SK-N-SH (cell line): ENCODE results near the gene GNB5. TPM values are rescaled to one million over a fixed set of nuclear protein-coding genes. Genes with fewer than 3 reads are reported as not detected.

Experiments
- CTCF ChIA-PET: fragments of 300-600, 350-600 bp; formaldehyde crosslinking; extraction: SDS; loops from one replicate; lab custom pipeline; 2021; lab: Yijun Ruan, JAX
- POLR2A ChIA-PET: fragments of 350-600 bp; sonication (Branson Sonifier 250); formaldehyde crosslinking; extraction: SDS; loops from one replicate; lab custom pipeline; 2020; ENCODE audit warnings: antibody characterized with exemption, inconsistent platforms; lab: Yijun Ruan, JAX
- DNase-seq: peaks from one replicate; pipeline ENCODE4 v3.0.0; 2012
- H2AFZ ChIP-seq: fragments of 200-600 bp; sonication (generic); 2 replicates; pipeline ENCODE4 v1.8.1; 2016; ENCODE audit warnings: antibody characterized with exemption, mild to moderate bottlenecking, low read depth
- H3F3A ChIP-seq: fragments of 200-600 bp; sonication (generic); replicated peaks from 2 replicates; pipeline ENCODE3; 2016; ENCODE audit warnings: antibody characterized with exemption, mild to moderate bottlenecking; ENCODE audit not compliant: insufficient read depth
- H3K27ac ChIP-seq, 2 experiments: fragments of 200-500 bp in 1 of 2; fragments of 200-600 bp in 1 of 2; sonication (Bioruptor generic) in 1 of 2; sonication (generic), shearing (Covaris generic) in 1 of 2; 2 replicates each; pipeline versions ENCODE4 v1.5.1 to v1.6.1; 2014 to 2016; ENCODE audit warnings: low read depth in 2 of 2, inconsistent platforms in 1 of 2, low read length in 1 of 2, mild to moderate bottlenecking in 1 of 2, mixed read lengths in 1 of 2
- H3K27me3 ChIP-seq: fragments of 200-600 bp; sonication (generic), shearing (Covaris generic); 2 replicates; pipeline ENCODE4 v1.6.1; 2016; ENCODE audit warnings: mixed run types; ENCODE audit not compliant: insufficient read depth
- H3K36me3 ChIP-seq, 2 experiments: fragments of 200-500 bp in 1 of 2; fragments of 200-600 bp in 1 of 2; sonication (Bioruptor generic) in 1 of 2; sonication (generic) in 1 of 2; replicated peaks in 1 of 2; 2 replicates each; pipeline versions ENCODE3 to v1.5.1; 2014 to 2016; ENCODE audit warnings: low read length in 1 of 2, mild to moderate bottlenecking in 1 of 2; ENCODE audit not compliant: insufficient read depth in 2 of 2, control insufficient read depth in 1 of 2
- H3K4me1 ChIP-seq, 2 experiments: fragments of 200-500 bp in 1 of 2; fragments of 200-600 bp in 1 of 2; sonication (Bioruptor generic) in 1 of 2; sonication (generic), shearing (Covaris generic) in 1 of 2; 2 replicates each; pipeline versions ENCODE4 v1.5.1 to v1.6.1; 2014 to 2016; ENCODE audit warnings: low read depth in 1 of 2, low read length in 1 of 2, mixed run types in 1 of 2; ENCODE audit not compliant: insufficient read depth in 2 of 2, control insufficient read depth in 1 of 2
- H3K4me2 ChIP-seq: fragments of 200-600 bp; sonication (generic), shearing (Covaris generic); 2 replicates; pipeline ENCODE4 v1.6.1; 2017; ENCODE audit warnings: mixed run types
- H3K4me3 ChIP-seq, 2 experiments: fragments of 200-500 bp in 1 of 2; fragments of 200-600 bp in 1 of 2; sonication (Bioruptor generic) in 1 of 2; sonication (generic), shearing (Covaris generic) in 1 of 2; 2 replicates each; pipeline versions ENCODE4 v1.5.1 to v1.8.1; 2014 to 2016; ENCODE audit warnings: low read depth in 2 of 2, inconsistent platforms in 1 of 2, low read length in 1 of 2, mild to moderate bottlenecking in 1 of 2, mixed read lengths in 1 of 2, moderate library complexity in 1 of 2
- H3K79me2 ChIP-seq: fragments of 200-600 bp; sonication (generic); 2 replicates; pipeline ENCODE4 v1.8.1; 2017; ENCODE audit warnings: mild to moderate bottlenecking; ENCODE audit not compliant: insufficient read depth
- H3K9ac ChIP-seq: fragments of 200-600 bp; sonication (generic); 2 replicates; pipeline ENCODE4 v1.6.1; 2017; ENCODE audit warnings: mixed run types
- H3K9me2 ChIP-seq: fragments of 200-600 bp; sonication (generic); 2 replicates; pipeline ENCODE4 v1.6.1; 2017; ENCODE audit warnings: mixed run types
- H3K9me3 ChIP-seq: fragments of 200-600 bp; sonication (generic); 2 replicates; pipeline ENCODE4 v1.6.1; 2017; ENCODE audit warnings: mixed run types, mild to moderate bottlenecking, moderate library complexity
- H4K20me1 ChIP-seq: fragments of 200-600 bp; sonication (generic); 2 replicates; pipeline ENCODE4 v1.6.1; 2017; ENCODE audit warnings: mild to moderate bottlenecking, mixed run types; ENCODE audit not compliant: insufficient read depth
- CHD2 ChIP-seq: fragments of 150-350 bp; IDR thresholded peaks from 2 replicates; pipeline ENCODE4 v1.6.1; 2018; ENCODE audit warnings: low read length; ENCODE audit not compliant: partially characterized antibody
- ELF1 ChIP-seq: IDR thresholded peaks from 2 replicates; pipeline ENCODE4 v1.4.0; 2012
- EP300 ChIP-seq, 2 experiments: IDR thresholded peaks; 2 replicates each; pipeline versions ENCODE4 v1.4.0 to v1.6.1; 2012; ENCODE audit warnings: borderline replicate concordance in 1 of 2, low read depth in 1 of 2, low read length in 1 of 2
- EZH2phosphoT487 ChIP-seq: fragments of 200-600 bp; sonication (generic); IDR thresholded peaks from 2 replicates; pipeline ENCODE4 v1.6.1; 2017; ENCODE audit warnings: low read depth, mixed run types, mild to moderate bottlenecking, antibody characterized with exemption, moderate library complexity, borderline replicate concordance
- FOXJ3 ChIP-seq: sonication (generic); formaldehyde crosslinking; IDR thresholded peaks from 2 replicates; pipeline ENCODE4 v1.5.1; 2020; ENCODE audit warnings: mild to moderate bottlenecking, missing genetic modification reagents
- GABPA ChIP-seq: IDR thresholded peaks from 2 replicates; pipeline ENCODE4 v1.4.0; 2012; ENCODE audit warnings: low read depth, mild to moderate bottlenecking
- GATA2 ChIP-seq: sonication (generic); formaldehyde crosslinking; IDR thresholded peaks from 2 replicates; pipeline ENCODE4 v1.5.0; 2020; ENCODE audit warnings: mild to moderate bottlenecking, missing genetic modification reagents
- MEF2A ChIP-seq: IDR thresholded peaks from 2 replicates; pipeline ENCODE4 v1.4.0; 2012; ENCODE audit warnings: low read depth, borderline replicate concordance
- NRF1 ChIP-seq: IDR thresholded peaks from 2 replicates; pipeline ENCODE4 v1.6.1; 2012; ENCODE audit warnings: low read depth, mild to moderate bottlenecking, low read length
- RCOR1 ChIP-seq: fragments of 150-350 bp; IDR thresholded peaks from 2 replicates; pipeline ENCODE4 v1.6.1; 2017; ENCODE audit warnings: antibody characterized with exemption, low read length
- RXRA ChIP-seq: IDR thresholded peaks from 2 replicates; pipeline ENCODE4 v1.4.0; 2012; ENCODE audit warnings: low read depth, mild to moderate bottlenecking, borderline replicate concordance
- SMC3 ChIP-seq: IDR thresholded peaks from 2 replicates; pipeline ENCODE4 v1.6.1; 2012; ENCODE audit warnings: low read depth, low read length, improper control_type of control experiment
- TAF1 ChIP-seq: IDR thresholded peaks from 2 replicates; pipeline ENCODE4 v1.6.1; 2012; ENCODE audit warnings: low read depth, mild to moderate bottlenecking, low read length, moderate library complexity, borderline replicate concordance
- TEAD4 ChIP-seq: IDR thresholded peaks from 2 replicates; pipeline ENCODE4 v1.4.0; 2012; ENCODE audit warnings: mild to moderate bottlenecking, borderline replicate concordance; ENCODE audit not compliant: insufficient read depth
- YY1 ChIP-seq: IDR thresholded peaks from 2 replicates; pipeline ENCODE4 v1.4.0; 2012; ENCODE audit warnings: low read depth, mild to moderate bottlenecking
- WGBS: methylation state at CpG from one replicate; pipeline ENCODE4 v1.1.6; 2017; ENCODE audit warnings: low lambda C conversion rate; 5-methylcytosine and 5-hydroxymethylcytosine counted together
- polyA plus RNA-seq, 3 experiments: library from polyadenylated mRNA; depleted of rRNA; stranded (reverse); fragments of >200 nt; gene quantifications; 2 replicates each; pipeline ENCODE4 v1.2.3, GENCODE V29; 2012
- TF ChIP-seq, protein P1 (sequence below): IDR thresholded peaks from 2 replicates; pipeline ENCODE4 v1.4.0; 2012; ENCODE audit warnings: low read depth, borderline replicate concordance
- TF ChIP-seq, protein P2 (sequence below): fragments of 150-350 bp; IDR thresholded peaks from 2 replicates; pipeline ENCODE4 v1.6.1; 2017; ENCODE audit warnings: antibody characterized with exemption, low read length, low read depth, borderline replicate concordance
- TF ChIP-seq, protein P3 (sequence below): fragments of 200-600 bp; sonication (generic); IDR thresholded peaks from 2 replicates; pipeline ENCODE4 v1.6.1; 2017; ENCODE audit warnings: antibody characterized with exemption, mild to moderate bottlenecking, moderate library complexity
- TF ChIP-seq, protein P4 (sequence below): IDR thresholded peaks from 2 replicates; pipeline ENCODE4 v1.4.0; 2012; ENCODE audit warnings: low read depth

Gene GNB5
- polyA plus RNA-seq, 1 of the 3 experiments (the other 2 are of a cell fraction) = 73.7 TPM

DNA sequence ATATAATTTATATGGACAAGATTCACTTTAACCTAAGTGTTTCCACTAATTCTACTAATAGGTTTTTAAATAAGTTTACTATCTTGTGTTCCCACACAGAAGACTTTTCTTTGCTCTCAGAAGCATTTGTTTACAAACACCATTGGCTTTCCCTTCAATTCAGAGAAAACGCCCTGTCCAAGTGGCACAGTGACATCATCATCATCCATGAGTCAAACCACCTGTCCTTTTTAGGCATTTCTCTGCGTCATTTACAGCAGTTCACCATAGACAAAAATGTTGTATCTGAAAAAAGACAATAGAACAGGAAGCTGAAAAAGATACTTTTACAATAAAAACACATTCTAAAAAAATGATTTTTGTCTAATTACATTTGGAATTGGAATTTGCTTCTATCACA lies 69.3 kb downstream of the GNB5 start:
- no peak overlapping the region for H3K9ac ChIP-seq
- TF ChIP-seq, protein P1, sequence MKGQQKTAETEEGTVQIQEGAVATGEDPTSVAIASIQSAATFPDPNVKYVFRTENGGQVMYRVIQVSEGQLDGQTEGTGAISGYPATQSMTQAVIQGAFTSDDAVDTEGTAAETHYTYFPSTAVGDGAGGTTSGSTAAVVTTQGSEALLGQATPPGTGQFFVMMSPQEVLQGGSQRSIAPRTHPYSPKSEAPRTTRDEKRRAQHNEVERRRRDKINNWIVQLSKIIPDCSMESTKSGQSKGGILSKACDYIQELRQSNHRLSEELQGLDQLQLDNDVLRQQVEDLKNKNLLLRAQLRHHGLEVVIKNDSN = no peak
- TF ChIP-seq TEAD4 (no peak), EZH2phosphoT487 (no peak), NRF1 (no peak), SMC3 (no peak), YY1 (no peak), RXRA (no peak), GATA2 (CRISPR knock-in tag) (no peak), FOXJ3 (CRISPR knock-in tag) (no peak)
- TF ChIP-seq, protein P2, sequence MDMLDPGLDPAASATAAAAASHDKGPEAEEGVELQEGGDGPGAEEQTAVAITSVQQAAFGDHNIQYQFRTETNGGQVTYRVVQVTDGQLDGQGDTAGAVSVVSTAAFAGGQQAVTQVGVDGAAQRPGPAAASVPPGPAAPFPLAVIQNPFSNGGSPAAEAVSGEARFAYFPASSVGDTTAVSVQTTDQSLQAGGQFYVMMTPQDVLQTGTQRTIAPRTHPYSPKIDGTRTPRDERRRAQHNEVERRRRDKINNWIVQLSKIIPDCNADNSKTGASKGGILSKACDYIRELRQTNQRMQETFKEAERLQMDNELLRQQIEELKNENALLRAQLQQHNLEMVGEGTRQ = no peak
- TF ChIP-seq, protein P3, sequence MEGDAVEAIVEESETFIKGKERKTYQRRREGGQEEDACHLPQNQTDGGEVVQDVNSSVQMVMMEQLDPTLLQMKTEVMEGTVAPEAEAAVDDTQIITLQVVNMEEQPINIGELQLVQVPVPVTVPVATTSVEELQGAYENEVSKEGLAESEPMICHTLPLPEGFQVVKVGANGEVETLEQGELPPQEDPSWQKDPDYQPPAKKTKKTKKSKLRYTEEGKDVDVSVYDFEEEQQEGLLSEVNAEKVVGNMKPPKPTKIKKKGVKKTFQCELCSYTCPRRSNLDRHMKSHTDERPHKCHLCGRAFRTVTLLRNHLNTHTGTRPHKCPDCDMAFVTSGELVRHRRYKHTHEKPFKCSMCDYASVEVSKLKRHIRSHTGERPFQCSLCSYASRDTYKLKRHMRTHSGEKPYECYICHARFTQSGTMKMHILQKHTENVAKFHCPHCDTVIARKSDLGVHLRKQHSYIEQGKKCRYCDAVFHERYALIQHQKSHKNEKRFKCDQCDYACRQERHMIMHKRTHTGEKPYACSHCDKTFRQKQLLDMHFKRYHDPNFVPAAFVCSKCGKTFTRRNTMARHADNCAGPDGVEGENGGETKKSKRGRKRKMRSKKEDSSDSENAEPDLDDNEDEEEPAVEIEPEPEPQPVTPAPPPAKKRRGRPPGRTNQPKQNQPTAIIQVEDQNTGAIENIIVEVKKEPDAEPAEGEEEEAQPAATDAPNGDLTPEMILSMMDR = no peak
- TF ChIP-seq, protein P4, sequence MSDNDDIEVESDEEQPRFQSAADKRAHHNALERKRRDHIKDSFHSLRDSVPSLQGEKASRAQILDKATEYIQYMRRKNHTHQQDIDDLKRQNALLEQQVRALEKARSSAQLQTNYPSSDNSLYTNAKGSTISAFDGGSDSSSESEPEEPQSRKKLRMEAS = no peak
- TF ChIP-seq, all 33 proteins: peak for 0
- 85% methylated on average over 2 of the region's 2 CpGs for WGBS
- no peak overlapping the region for H3K4me2 ChIP-seq
- no peaks in the 10 kb centered on the region for H4K20me1 ChIP-seq
- POLR2A ChIA-PET = no interaction called here
- no peak for DNase-seq
- H3K4me3 ChIP-seq = no peak overlapping the region
- no peaks in the 10 kb centered on the region for H3K9me3 ChIP-seq
- H3K9me2 ChIP-seq = no peaks in the 10 kb centered on the region
- no peak overlapping the region for H2AFZ ChIP-seq
- no peaks in the 10 kb centered on the region for H3K36me3 ChIP-seq
- H3K27ac ChIP-seq = no peak overlapping the region
- peaks cover 10% of the 10 kb centered on the region for H3F3A ChIP-seq
- peaks cover 3 to 8% of the 10 kb centered on the region in 2 experiments; a peak in 2 of 4 replicates for H3K4me1 ChIP-seq
- CTCF ChIA-PET = interaction anchor here (1.0 kb wide), 1 partner anchor 43 kb away, joined by 4 read pairs; no protein-coding TSS in a partner anchor
- H3K79me2 ChIP-seq = no peaks in the 10 kb centered on the region
- no peaks in the 10 kb centered on the region for H3K27me3 ChIP-seq

DNA sequence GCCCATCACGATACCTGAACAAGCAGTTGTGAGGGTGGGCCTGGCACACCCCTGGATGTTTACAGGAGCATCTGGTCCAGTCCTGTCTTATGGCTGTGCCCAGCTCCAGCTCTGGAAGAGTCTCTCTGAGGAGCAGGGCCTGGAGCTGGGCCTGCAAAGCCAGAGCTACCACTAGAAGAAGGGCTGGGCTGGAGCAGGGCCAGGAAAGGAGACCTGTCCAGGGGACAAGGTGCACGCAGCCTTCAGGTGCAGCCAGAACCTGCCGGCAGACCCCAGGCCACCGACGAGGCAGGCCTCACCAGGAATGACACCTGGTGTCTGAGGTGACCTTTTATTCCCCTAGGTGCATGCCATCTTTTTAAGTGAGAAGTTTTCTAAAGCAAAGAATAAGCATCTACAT lies 70.2 kb downstream of the GNB5 start:
- H3K27ac ChIP-seq = no peak overlapping the region
- peaks cover 4% of the 10 kb centered on the region for H3F3A ChIP-seq
- H3K4me2 ChIP-seq = no peak overlapping the region
- no peaks in the 10 kb centered on the region for H3K9me2 ChIP-seq
- ChIA-PET CTCF (interaction anchor here (0.7 to 2.3 kb wide), 3 partner anchors 18 to 607 kb away, joined by 3 to 8 read pairs (median 5); no protein-coding TSS in a partner anchor), POLR2A (no interaction called here)
- no peaks in the 10 kb centered on the region for H3K79me2 ChIP-seq
- 89% methylated on average over 5 of the region's 5 CpGs for WGBS
- H3K4me3 ChIP-seq = no peak overlapping the region
- H3K27me3 ChIP-seq = no peaks in the 10 kb centered on the region
- H2AFZ ChIP-seq = no peak overlapping the region
- H3K36me3 ChIP-seq = no peaks in the 10 kb centered on the region
- H3K4me1 ChIP-seq = peaks cover 8% of the 10 kb centered on the region in 2 experiments; a peak in 2 of 4 replicates
- H3K9ac ChIP-seq = no peak overlapping the region
- H4K20me1 ChIP-seq = no peaks in the 10 kb centered on the region
- DNase-seq = no peak
- H3K9me3 ChIP-seq = no peaks in the 10 kb centered on the region
- no peak for TF ChIP-seq TAF1
- TF ChIP-seq EP300 (IDR thresholded peaks at IDR 0.05; ENCODE audit: borderline replicate concordance in 1 of 2, low read depth in 1 of 2, low read length in 1 of 2) = no peak
- TF ChIP-seq, protein P3 = no peak
- no peak for TF ChIP-seq GABPA
- no peak for TF ChIP-seq RCOR1
- no peak for TF ChIP-seq GATA2 (CRISPR knock-in tag)
- TF ChIP-seq, protein P4 = no peak
- no peak for TF ChIP-seq MEF2A
- no peak for TF ChIP-seq ELF1
- no peak for TF ChIP-seq NRF1
- no peak for TF ChIP-seq CHD2
- TF ChIP-seq RXRA = no peak
